Measurements from ENCODE around the gene SMIM41.
A peak's percentile ranks its signal among the peaks of the same experiment; 100 is the strongest.

Gene SMIM41

GRCh38 chr12:52148464-52149181 is 69.1 kb downstream of the SMIM41 start:
- no peak for DNase-seq

GRCh38 chr12:52149182-52149641 is 69.7 kb downstream of the SMIM41 start:
- DNase-seq: no peak

- no peak for DNase-seq
Observed at GRCh38 chr12:52149651-52150241, 70.2 kb downstream of the SMIM41 start.

GRCh38 chr12:52151153-52151836 is 71.8 kb downstream of the SMIM41 start:
- DNase-seq: no peak

- peak; percentile 79 for DNase-seq
Observed at GRCh38 chr12:52151837-52152783, 72.6 kb downstream of the SMIM41 start.

GRCh38 chr12:52152905-52153317 is 73.4 kb downstream of the SMIM41 start:
- DNase-seq: no peak

- DNase-seq: peak; percentile 38
Observed at GRCh38 chr12:52155048-52155868, 75.8 kb downstream of the SMIM41 start.

GRCh38 chr12:52156311-52156710 is 76.8 kb downstream of the SMIM41 start:
- DNase-seq: no peak

GRCh38 chr12:52156757-52157565 is 77.5 kb downstream of the SMIM41 start:
- peak; percentile 74 for DNase-seq

- DNase-seq: no peak
Observed at GRCh38 chr12:52157566-52158150, 78.2 kb downstream of the SMIM41 start.

All from activated T-cell treated with anti-CD3 and anti-CD28 coated beads, Interleukin-2, amount 50 U/mL, for 1 hour (primary cell).